Upper lobe of left lung (tissue), 6 donors: Measurements from ENCODE around the gene LRP5. TPM values are rescaled to one million over a fixed set of nuclear protein-coding genes. Genes with fewer than 3 reads are reported as not detected.
"Not testable (repeated sequence)": the region's sequence is repeated elsewhere in the genome, so short reads cannot be mapped to it uniquely, and the experiment has no call there.

Experiments used
- ATAC-seq, 2 donors: fragments of 200-7000 bp; cut with Tn5 transposase; one replicate each; pipeline ENCODE4 v1.9.1; 2022; ENCODE audit warnings: mild to moderate bottlenecking in 2 of 2, moderate library complexity in 2 of 2; ENCODE audit not compliant: low FRiP score in 2 of 2
- DNase-seq, 2 donors: peaks; one replicate each; pipeline ENCODE4 v3.0.0-alpha.2; 2019 to 2020
- H3K27ac ChIP-seq, 4 donors: fragments of 200-600 bp; sonication (generic); one replicate each; pipeline ENCODE4 v1.5.1; 2016 to 2019
- H3K27me3 ChIP-seq, 4 donors: fragments of 200-600 bp; sonication (generic); one replicate each; pipeline ENCODE4 v1.5.1; 2017 to 2019
- H3K36me3 ChIP-seq, 4 donors: fragments of 200-600 bp; sonication (generic); one replicate each; pipeline ENCODE4 v1.5.1; 2016 to 2019
- H3K4me1 ChIP-seq, 4 donors: fragments of 200-600 bp; sonication (generic); one replicate each; pipeline ENCODE4 v1.5.1; 2018 to 2019
- H3K4me3 ChIP-seq, 4 donors: fragments of 200-600 bp; sonication (generic); one replicate each; pipeline ENCODE4 v1.5.1; 2017 to 2019; ENCODE audit warnings: mild to moderate bottlenecking in 2 of 4, moderate library complexity in 1 of 4
- H3K9me3 ChIP-seq, 4 donors: fragments of 200-600 bp; sonication (generic); one replicate each; pipeline ENCODE4 v1.5.1; 2018 to 2019
- CTCF ChIP-seq, 6 experiments: fragments of 450-650 bp in 4 of 6; fragments of 200-600 bp in 2 of 6; sonication (generic) in 2 of 6; IDR thresholded peaks; one replicate each; pipeline ENCODE4 v1.5.1; 2016 to 2019; ENCODE audit warnings: antibody characterized with exemption in 6 of 6
- EP300 ChIP-seq, 4 donors: sonication (generic); formaldehyde crosslinking; IDR thresholded peaks; one replicate each; pipeline ENCODE4 v1.5.1; 2017; ENCODE audit warnings: antibody characterized with exemption in 4 of 4, control low read depth in 2 of 4
- POLR2A ChIP-seq, 4 donors: fragments of 450-650 bp; IDR thresholded peaks; one replicate each; pipeline ENCODE4 v1.5.1; 2016 to 2017; ENCODE audit warnings: antibody characterized with exemption in 4 of 4, mild to moderate bottlenecking in 2 of 4
- POLR2AphosphoS5 ChIP-seq, 2 donors: sonication (generic); formaldehyde crosslinking; IDR thresholded peaks; one replicate each; pipeline ENCODE4 v1.5.1; 2017; ENCODE audit warnings: antibody characterized with exemption in 2 of 2
- WGBS, 2 donors: methylation state at CpG; one replicate each; pipeline ENCODE4 v1.1.5; 2017 to 2018; 5-methylcytosine and 5-hydroxymethylcytosine counted together
- total RNA-seq, 6 donors: library from RNA; depleted of rRNA in 4 of 6; stranded (reverse); fragments of >200 nt in 4 of 6; gene quantifications; one replicate each; pipeline versions ENCODE4 v1.1.0 to v1.2.1, GENCODE V29; 2016 to 2021
- donor health status: DM: no; HTN: no; CAD: no; lungs with moderate emphysema.
- donor health status: DM: no; HTN: yes; CAD: no; lungs with severe emphysema.

LRP5 gene
- total RNA-seq, 6 donors from 2014 or later, result 51.5 to 79.4 (median 67.6) TPM

GRCh38 chr11:68470304-68470811 lies 158.0 kb downstream of the LRP5 start:
- no peak for TF ChIP-seq POLR2AphosphoS5 (IDR thresholded peaks at IDR 0.05)
- TF ChIP-seq CTCF (IDR thresholded peaks at IDR 0.05), result no peak
- no peak for TF ChIP-seq EP300 (IDR thresholded peaks at IDR 0.05)
- TF ChIP-seq POLR2A (IDR thresholded peaks at IDR 0.05), result no peak
- DNase-seq (no peak), ATAC-seq (no peak)
- no peak overlapping the region for H3K27ac ChIP-seq
- H3K4me1 ChIP-seq, result peaks cover 64 to 92% (median 79%) of the 10 kb centered on the region in 4 donors
- H3K27me3 ChIP-seq, result no peaks in the 10 kb centered on the region
- H3K4me3 ChIP-seq, result no peak overlapping the region
- no peaks in the 10 kb centered on the region for H3K9me3 ChIP-seq
- H3K36me3 ChIP-seq, result no peaks in the 10 kb centered on the region
- 85 to 89% methylated on average over 4 of the region's 4 CpGs for WGBS, 2 donors

GRCh38 chr11:68471360-68472340 lies 159.3 kb downstream of the LRP5 start:
- DNase-seq, result no peak
- peak; percentile 11 to 46 for ATAC-seq
- no peaks in the 10 kb centered on the region for H3K36me3 ChIP-seq
- TF ChIP-seq CTCF (IDR thresholded peaks at IDR 0.05), result no peak
- no peak for TF ChIP-seq POLR2A (IDR thresholded peaks at IDR 0.05)
- no peak for TF ChIP-seq POLR2AphosphoS5 (IDR thresholded peaks at IDR 0.05)
- no peak for TF ChIP-seq EP300 (IDR thresholded peaks at IDR 0.05)
- H3K4me3 ChIP-seq, result no peak overlapping the region
- WGBS, 2 donors, result 72 to 75% methylated on average over 17 of the region's 17 CpGs
- H3K27ac ChIP-seq, result no peak overlapping the region
- H3K4me1 ChIP-seq, result peaks cover 54 to 83% (median 69%) of the 10 kb centered on the region in 4 donors
- H3K9me3 ChIP-seq, result no peaks in the 10 kb centered on the region
- H3K27me3 ChIP-seq, result no peaks in the 10 kb centered on the region

GRCh38 chr11:68472778-68473177 lies 160.4 kb downstream of the LRP5 start:
- Histone ChIP-seq H3K9me3 (no peaks in the 10 kb centered on the region), H3K27ac (no peak overlapping the region), H3K4me1 (peaks cover 51 to 84% (median 66%) of the 10 kb centered on the region in 4 donors), H3K36me3 (no peaks in the 10 kb centered on the region), H3K4me3 (no peak overlapping the region), H3K27me3 (no peaks in the 10 kb centered on the region)
- no peak for DNase-seq
- no peak for ATAC-seq
- TF ChIP-seq CTCF (IDR thresholded peaks at IDR 0.05), result no peak
- TF ChIP-seq POLR2AphosphoS5 (IDR thresholded peaks at IDR 0.05), result no peak
- TF ChIP-seq EP300 (IDR thresholded peaks at IDR 0.05), result no peak
- no peak for TF ChIP-seq POLR2A (IDR thresholded peaks at IDR 0.05)
- WGBS, 2 donors, result 95 to 98% methylated on average over 2 of the region's 2 CpGs

GRCh38 chr11:68473693-68474092 lies 161.3 kb downstream of the LRP5 start:
- H3K4me1 ChIP-seq, result peaks cover 44 to 80% (median 57%) of the 10 kb centered on the region in 4 donors

GRCh38 chr11:68475626-68476025 lies 163.2 kb downstream of the LRP5 start:
- not testable (repeated sequence) for H3K27me3 ChIP-seq, H3K27ac ChIP-seq, H3K36me3 ChIP-seq, H3K4me3 ChIP-seq, ATAC-seq, H3K9me3 ChIP-seq
- H3K4me1 ChIP-seq, result peaks cover 34 to 74% (median 44%) of the 10 kb centered on the region in 4 donors
- 96% methylated on average over 25 of the region's 34 CpGs; no CpG with 5 or more reads in 1 of the 2 donors for WGBS, 2 donors
- DNase-seq, result peak in 1 of 2 donors; percentile 49

More at GRCh38 chr11:68473693-68474092, 161.3 kb downstream of the LRP5 start:
- Histone ChIP-seq H3K4me3 (no peak overlapping the region), H3K9me3 (no peaks in the 10 kb centered on the region), H3K27ac (no peak overlapping the region), H3K27me3 (no peaks in the 10 kb centered on the region), H3K36me3 (peaks cover 0 to under 1% (median 0%) of the 10 kb centered on the region in 4 donors)
- no peak for TF ChIP-seq POLR2AphosphoS5 (IDR thresholded peaks at IDR 0.05)
- no peak for TF ChIP-seq CTCF (IDR thresholded peaks at IDR 0.05)
- TF ChIP-seq POLR2A (IDR thresholded peaks at IDR 0.05), result no peak
- no peak for TF ChIP-seq EP300 (IDR thresholded peaks at IDR 0.05)
- ATAC-seq, result no peak
- no peak for DNase-seq
- 86 to 90% methylated on average over 1 of the region's 1 CpG for WGBS, 2 donors
